Keratinocyte (primary cell): ENCODE data around the gene TPGS1. TPM values are rescaled to one million over a fixed set of nuclear protein-coding genes. Genes with fewer than 3 reads are reported as not detected.

ENCODE experiments used
- DNase-seq: peaks from one replicate; pipeline ENCODE4 v3.0.0-alpha.2; 2011; ENCODE audit warnings: low read depth, missing footprints, low spot score
- FAIRE-seq: peaks from 2 replicates; lab custom pipeline; 2011; peaks lifted over from hg19 to GRCh38; lab: Jason Lieb, UNC
- H2AFZ ChIP-seq: 2 replicates; pipeline ENCODE4 v1.6.0; 2012; ENCODE audit warnings: low read length, control low read depth, inconsistent platforms; ENCODE audit not compliant: control insufficient read depth
- H3K27ac ChIP-seq: 2 replicates; pipeline ENCODE4 v1.5.1; 2011; ENCODE audit warnings: low read length; ENCODE audit not compliant: control insufficient read depth, insufficient read depth
- H3K27me3 ChIP-seq: 3 replicates; pipeline ENCODE4 v1.6.0; 2011; ENCODE audit warnings: low read length; ENCODE audit not compliant: control insufficient read depth, insufficient read depth; ENCODE audit errors: extremely low read depth
- H3K36me3 ChIP-seq, 2 experiments: 2 replicates in 1 of 2; 3 replicates in 1 of 2; pipeline ENCODE4 v1.5.1; 2011; ENCODE audit warnings: low read length in 2 of 2, mild to moderate bottlenecking in 1 of 2; ENCODE audit not compliant: control insufficient read depth in 2 of 2, insufficient read depth in 2 of 2; ENCODE audit errors: extremely low read depth in 1 of 2
- H3K4me1 ChIP-seq: 3 replicates; pipeline ENCODE4 v1.5.1; 2011; ENCODE audit warnings: low read length; ENCODE audit not compliant: control insufficient read depth, insufficient read depth; ENCODE audit errors: extremely low read depth
- H3K4me2 ChIP-seq: 3 replicates; pipeline ENCODE4 v1.6.0; 2011; ENCODE audit warnings: low read depth, low read length; ENCODE audit not compliant: control insufficient read depth, insufficient read depth; ENCODE audit errors: extremely low read depth
- H3K4me3 ChIP-seq, 3 experiments: fragments of 200-600 bp in 1 of 3; sonication (generic) in 1 of 3; 2 replicates in 2 of 3; 3 replicates in 1 of 3; pipeline ENCODE4 v1.5.1; 2011 to 2016; ENCODE audit warnings: low read length in 3 of 3, mild to moderate bottlenecking in 3 of 3, control low read depth in 2 of 3, inconsistent platforms in 1 of 3, low read depth in 1 of 3, mixed read lengths in 1 of 3, mixed run types in 1 of 3, moderate library complexity in 1 of 3; ENCODE audit not compliant: control insufficient read depth in 2 of 3, insufficient read depth in 2 of 3; ENCODE audit errors: extremely low read depth in 1 of 3
- H3K79me2 ChIP-seq: 2 replicates; pipeline ENCODE4 v1.6.0; 2012; ENCODE audit warnings: low read length; ENCODE audit not compliant: control insufficient read depth, insufficient read depth
- H3K9ac ChIP-seq: 3 replicates; pipeline ENCODE4 v1.6.0; 2011; ENCODE audit warnings: low read length; ENCODE audit not compliant: control insufficient read depth, insufficient read depth; ENCODE audit errors: extremely low read depth
- H3K9me1 ChIP-seq: 3 replicates; pipeline ENCODE4 v1.6.0; 2011; ENCODE audit warnings: low read length; ENCODE audit not compliant: control insufficient read depth, insufficient read depth; ENCODE audit errors: extremely low read depth
- H3K9me3 ChIP-seq: 2 replicates; pipeline ENCODE4 v1.5.1; 2012; ENCODE audit warnings: low read depth, low read length; ENCODE audit not compliant: control insufficient read depth
- H4K20me1 ChIP-seq: 3 replicates; pipeline ENCODE4 v1.6.0; 2011; ENCODE audit warnings: low read length; ENCODE audit not compliant: control insufficient read depth, insufficient read depth; ENCODE audit errors: extremely low read depth
- CTCF ChIP-seq, 3 experiments: IDR thresholded peaks in 1 of 3; conservative IDR thresholded peaks in 1 of 3; optimal IDR thresholded peaks in 1 of 3; 2 replicates in 2 of 3; 3 replicates in 1 of 3; pipeline versions ENCODE3 to v1.5.1; 2011; ENCODE audit warnings: low read length in 3 of 3, mild to moderate bottlenecking in 3 of 3, moderate library complexity in 2 of 3, control low read depth in 1 of 3, inconsistent platforms in 1 of 3; ENCODE audit not compliant: insufficient read depth in 2 of 3; ENCODE audit errors: extremely low read depth in 1 of 3
- EZH2 ChIP-seq: IDR thresholded peaks from one replicate; pipeline ENCODE4 v1.6.1; 2012; ENCODE audit warnings: inconsistent platforms, mild to moderate bottlenecking, low read length, moderate library complexity
- dilution Hi-C: fragments of 300-500 bp; cut with MboI; formaldehyde crosslinking; loops from one replicate; pipeline ENCODE4 v1.7.0; 2020; ENCODE audit warnings: low sequenced_read_pairs; ENCODE audit not compliant: extremely low pct_ligation_motif_present
- polyA plus RNA-seq, 5 experiments: library from polyadenylated mRNA; depleted of rRNA in 3 of 5; stranded (reverse) in 3 of 5; stranded (forward) in 1 of 5; unstranded in 1 of 5; fragments of >200 nt; gene quantifications; 1 replicate in 1 of 5; 2 replicates in 3 of 5; 3 replicates in 1 of 5; pipeline versions ENCODE4 v1.2.1 to v1.2.3, GENCODE V29; 2011 to 2012; ENCODE audit warnings: missing spikeins in 2 of 5, low read depth in 1 of 5, low replicate concordance in 1 of 5

The TPGS1 gene
- polyA plus RNA-seq, 1 donor (not counting 4 experiments of a cell fraction or from before 2014, with no cell fraction given) = 1.4 TPM

- Histone ChIP-seq H2AFZ (no peak overlapping the region), H3K27ac (no peak overlapping the region), H3K36me3 (peaks cover 20 to 21% of the 10 kb centered on the region in 2 experiments), H3K9me3 (no peaks in the 10 kb centered on the region), H3K4me3 (no peak overlapping the region), H3K9ac (no peak overlapping the region), H3K4me2 (no peak overlapping the region), H3K9me1 (peaks cover 3% of the 10 kb centered on the region), H4K20me1 (peaks cover 13% of the 10 kb centered on the region), H3K4me1 (peaks cover 2% of the 10 kb centered on the region), H3K27me3 (no peaks in the 10 kb centered on the region), H3K79me2 (peaks cover 25% of the 10 kb centered on the region)
- FAIRE-seq = no peak
- dilution Hi-C loops = no loop called here
- TF ChIP-seq EZH2 = no peak
- no peak for TF ChIP-seq CTCF (optimal IDR thresholded peaks at IDR 0.05 in 1 of 3, IDR thresholded peaks at IDR 0.05 in 1 of 3, conservative IDR thresholded peaks at IDR 0.05 in 1 of 3; ENCODE audit: extremely low read depth in 1 of 3, insufficient read depth in 2 of 3, low read length in 3 of 3)
- DNase-seq = no peak
Observed at GRCh38 chr19:538641-539428, 31.5 kb downstream of the TPGS1 start.

GRCh38 chr19:539429-540030 is 32.2 kb downstream of the TPGS1 start:
- Histone ChIP-seq H3K9me1 (no peaks in the 10 kb centered on the region), H3K4me3 (no peak overlapping the region), H3K27ac (no peak overlapping the region), H3K9ac (no peak overlapping the region), H3K27me3 (no peaks in the 10 kb centered on the region), H3K4me1 (no peaks in the 10 kb centered on the region), H3K4me2 (no peak overlapping the region), H3K79me2 (peaks cover 19% of the 10 kb centered on the region), H2AFZ (no peak overlapping the region), H3K36me3 (peaks cover 20 to 21% of the 10 kb centered on the region in 2 experiments), H3K9me3 (no peaks in the 10 kb centered on the region), H4K20me1 (peaks cover 10% of the 10 kb centered on the region)
- no peak for DNase-seq
- FAIRE-seq = no peak
- dilution Hi-C loops = no loop called here
- TF ChIP-seq EZH2 = no peak
- TF ChIP-seq CTCF (optimal IDR thresholded peaks at IDR 0.05 in 1 of 3, IDR thresholded peaks at IDR 0.05 in 1 of 3, conservative IDR thresholded peaks at IDR 0.05 in 1 of 3; ENCODE audit: extremely low read depth in 1 of 3, insufficient read depth in 2 of 3, low read length in 3 of 3) = no peak
